ENCODE data around the gene FAM136A.
A peak's percentile ranks its signal among the peaks of the same experiment; 100 is the strongest.

FAM136A gene

DNA sequence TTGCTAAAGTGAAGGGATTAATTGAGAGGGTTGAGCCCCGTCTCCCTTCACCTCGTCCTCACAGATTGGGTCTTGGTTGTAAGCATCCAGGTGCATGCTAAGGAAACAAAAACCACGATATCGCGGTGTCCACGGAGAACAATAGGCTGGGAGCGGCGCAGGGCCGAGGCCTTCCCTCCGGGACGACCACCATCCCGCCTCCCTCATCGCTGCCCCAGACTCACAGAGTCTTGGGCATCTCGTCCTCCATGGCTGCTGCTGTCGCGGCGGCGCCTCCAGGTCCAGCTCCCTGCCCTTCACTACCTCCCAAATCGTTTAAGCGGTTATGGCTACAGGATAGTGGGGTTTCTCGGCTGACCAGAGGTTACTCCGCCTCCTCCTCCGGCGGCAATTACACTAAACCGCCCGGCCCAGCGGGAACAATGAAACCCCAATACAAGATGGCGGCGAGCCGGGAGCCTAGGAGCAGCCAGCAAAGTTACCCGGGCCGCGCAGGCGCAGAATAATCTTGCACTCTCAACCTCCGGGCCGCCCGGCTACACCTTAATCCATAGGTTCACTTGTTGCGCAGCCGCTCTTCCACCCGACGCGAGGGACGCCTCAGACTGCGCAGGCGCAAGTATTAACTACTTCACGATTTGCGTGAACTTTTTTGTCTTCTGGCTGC, 53.6 kb downstream of the FAM136A start, which contains the start of gene TIA1:
Gene TIA1, minus strand, starts transcription at position 448 of the 667 bp plus-strand sequence. Its CDS starts 198 bp downstream, at position 250.
- H3K4me1 ChIP-seq (ENCODE audit: insufficient read depth, low read length, poor library complexity, severe bottlenecking) = peaks cover 24% of the 10 kb centered on the region
- no peaks in the 10 kb centered on the region for H3K9me2 ChIP-seq (replicated peaks; ENCODE audit: low read depth, low read length)
- peaks cover 3% of the 10 kb centered on the region; the same call in 1 of the 2 replicates for H3F3A ChIP-seq (ENCODE audit: low read depth)
- H2AFZ ChIP-seq (ENCODE audit: low read length) = peak within 1 kb of the TSS; percentile 78
- H3K4me2 ChIP-seq (ENCODE audit: low read depth, low read length, poor library complexity, severe bottlenecking) = peak within 1 kb of the TSS; percentile 78
- peaks cover 51% of the 10 kb centered on the region for H3K79me2 ChIP-seq (ENCODE audit: insufficient read depth, low read length)
- no peak for TF ChIP-seq EZH2phosphoT487 (IDR thresholded peaks at IDR 0.05; ENCODE audit: borderline replicate concordance)
- TF ChIP-seq, protein P1, sequence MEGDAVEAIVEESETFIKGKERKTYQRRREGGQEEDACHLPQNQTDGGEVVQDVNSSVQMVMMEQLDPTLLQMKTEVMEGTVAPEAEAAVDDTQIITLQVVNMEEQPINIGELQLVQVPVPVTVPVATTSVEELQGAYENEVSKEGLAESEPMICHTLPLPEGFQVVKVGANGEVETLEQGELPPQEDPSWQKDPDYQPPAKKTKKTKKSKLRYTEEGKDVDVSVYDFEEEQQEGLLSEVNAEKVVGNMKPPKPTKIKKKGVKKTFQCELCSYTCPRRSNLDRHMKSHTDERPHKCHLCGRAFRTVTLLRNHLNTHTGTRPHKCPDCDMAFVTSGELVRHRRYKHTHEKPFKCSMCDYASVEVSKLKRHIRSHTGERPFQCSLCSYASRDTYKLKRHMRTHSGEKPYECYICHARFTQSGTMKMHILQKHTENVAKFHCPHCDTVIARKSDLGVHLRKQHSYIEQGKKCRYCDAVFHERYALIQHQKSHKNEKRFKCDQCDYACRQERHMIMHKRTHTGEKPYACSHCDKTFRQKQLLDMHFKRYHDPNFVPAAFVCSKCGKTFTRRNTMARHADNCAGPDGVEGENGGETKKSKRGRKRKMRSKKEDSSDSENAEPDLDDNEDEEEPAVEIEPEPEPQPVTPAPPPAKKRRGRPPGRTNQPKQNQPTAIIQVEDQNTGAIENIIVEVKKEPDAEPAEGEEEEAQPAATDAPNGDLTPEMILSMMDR (conservative IDR thresholded peaks at IDR 0.05; ENCODE audit: low read length) = no peak
- H3K9ac ChIP-seq (ENCODE audit: low read depth, low read length, poor library complexity, severe bottlenecking) = peak within 1 kb of the TSS; percentile 97
- no peaks in the 10 kb centered on the region; the same call in 1 of the 2 replicates for H3K36me3 ChIP-seq (ENCODE audit: insufficient read depth, low read length)
- H3K27me3 ChIP-seq (ENCODE audit: insufficient read depth, low read length, poor library complexity, severe bottlenecking) = no peaks in the 10 kb centered on the region
- peak within 1 kb of the TSS; percentile 90 for H3K4me3 ChIP-seq (ENCODE audit: low read length, poor library complexity, severe bottlenecking)
- H3K9me3 ChIP-seq (ENCODE audit: insufficient read depth, low read depth, low read length) = no peaks in the 10 kb centered on the region
- peaks cover 45% of the 10 kb centered on the region for H4K20me1 ChIP-seq (ENCODE audit: insufficient read depth, low read length, poor library complexity, severe bottlenecking)

DNA sequence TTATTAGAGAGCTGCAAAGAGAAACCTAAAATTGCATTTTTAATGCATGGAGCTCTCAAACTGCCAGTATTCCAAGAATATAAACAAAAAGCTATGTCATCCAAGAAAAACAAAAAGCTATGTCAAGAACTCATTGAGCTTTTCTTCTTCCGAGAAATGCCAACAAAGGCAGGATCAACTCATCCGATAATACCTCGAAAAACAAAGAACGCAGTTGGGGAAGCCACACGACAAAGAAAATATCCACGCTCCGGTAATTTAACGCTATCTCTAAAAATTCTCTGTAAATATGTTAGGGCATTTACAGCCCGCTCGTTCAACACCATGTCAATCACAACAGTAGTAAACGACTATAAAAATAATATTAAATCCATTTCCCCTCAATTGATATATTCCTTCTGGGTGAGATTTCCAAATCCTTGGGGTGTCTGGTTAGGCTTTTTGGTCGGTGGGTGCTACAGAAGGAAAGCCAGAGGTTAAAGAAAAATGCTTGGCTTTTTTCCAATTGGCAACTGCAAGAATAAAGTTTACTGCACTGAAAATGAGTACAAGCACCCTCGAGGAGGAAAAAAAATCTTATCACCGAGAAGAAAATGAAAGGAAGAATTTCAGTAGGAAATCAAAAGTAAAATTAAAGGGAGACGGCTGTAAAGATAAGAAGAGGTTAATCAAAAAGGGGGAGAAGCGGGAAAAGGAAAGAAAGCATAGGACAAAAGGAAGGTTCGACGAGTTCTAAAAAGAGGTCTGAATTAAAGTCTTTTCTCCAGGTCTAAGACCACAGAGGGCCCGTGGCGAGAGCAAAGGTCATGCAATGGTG, 54.3 kb downstream of the FAM136A start:
- Histone ChIP-seq H3K36me3 (ENCODE audit: insufficient read depth, low read length) (no peaks in the 10 kb centered on the region; the same call in 1 of the 2 replicates), H3K4me1 (ENCODE audit: insufficient read depth, low read length, poor library complexity, severe bottlenecking) (peaks cover 30% of the 10 kb centered on the region), H3K27me3 (ENCODE audit: insufficient read depth, low read length, poor library complexity, severe bottlenecking) (no peaks in the 10 kb centered on the region), H2AFZ (ENCODE audit: low read length) (peak overlapping the region; percentile 78; the same call in 1 of the 2 replicates), H3K4me2 (ENCODE audit: low read depth, low read length, poor library complexity, severe bottlenecking) (peak overlapping the region; percentile 78), H3K4me3 (ENCODE audit: low read length, poor library complexity, severe bottlenecking) (peak overlapping the region; percentile 90), H4K20me1 (ENCODE audit: insufficient read depth, low read length, poor library complexity, severe bottlenecking) (peaks cover 53% of the 10 kb centered on the region), H3K9me3 (ENCODE audit: insufficient read depth, low read depth, low read length) (no peaks in the 10 kb centered on the region), H3F3A (ENCODE audit: low read depth) (peaks cover 3% of the 10 kb centered on the region; the same call in 1 of the 2 replicates), H3K9me2 (replicated peaks; ENCODE audit: low read depth, low read length) (no peaks in the 10 kb centered on the region), H3K9ac (ENCODE audit: low read depth, low read length, poor library complexity, severe bottlenecking) (peak overlapping the region; percentile 97), H3K79me2 (ENCODE audit: insufficient read depth, low read length) (peaks cover 58% of the 10 kb centered on the region)
- TF ChIP-seq, protein P1 (conservative IDR thresholded peaks at IDR 0.05; ENCODE audit: low read length) = no peak
- TF ChIP-seq EZH2phosphoT487 (IDR thresholded peaks at IDR 0.05; ENCODE audit: borderline replicate concordance) = no peak
